IPS-11a (cell line): ENCODE data around the gene SLC6A4.
A peak's percentile ranks its signal among the peaks of the same experiment; 100 is the strongest.
"Not testable (repeated sequence)": the region's sequence is repeated elsewhere in the genome, so short reads cannot be mapped to it uniquely, and the experiment has no call there.

Source experiments
- H3K4me3 ChIP-seq: one replicate; pipeline ENCODE4 v1.5.1; 2013; ENCODE audit warnings: low read depth, low read length, control low read depth

The SLC6A4 gene

GRCh38 chr17:30239089-30239462 lies 3.6 kb upstream of the SLC6A4 start:
- no peak overlapping the region for H3K4me3 ChIP-seq

GRCh38 chr17:30238387-30239088 lies 3.0 kb upstream of the SLC6A4 start:
- H3K4me3 ChIP-seq, result no peak overlapping the region

GRCh38 chr17:30238003-30238344 lies 2.5 kb upstream of the SLC6A4 start:
- peak overlapping the region; percentile 4 for H3K4me3 ChIP-seq

GRCh38 chr17:30237296-30238002 lies 2.0 kb upstream of the SLC6A4 start:
- H3K4me3 ChIP-seq, result no peak overlapping the region

GRCh38 chr17:30236766-30237165 lies 1.3 kb upstream of the SLC6A4 start:
- no peak overlapping the region for H3K4me3 ChIP-seq

- H3K4me3 ChIP-seq, result no peak overlapping the region
These were observed 764 bp upstream of the SLC6A4 start for GRCh38 chr17:30236297-30236624.

GRCh38 chr17:30234964-30235363 lies 533 bp downstream of the SLC6A4 start:
- no peak overlapping the region for H3K4me3 ChIP-seq

GRCh38 chr17:30234296-30234695 lies 1.2 kb downstream of the SLC6A4 start:
- no peak overlapping the region for H3K4me3 ChIP-seq

GRCh38 chr17:30232824-30233427 lies 2.6 kb downstream of the SLC6A4 start:
- no peak overlapping the region for H3K4me3 ChIP-seq

GRCh38 chr17:30232015-30232823 lies 3.3 kb downstream of the SLC6A4 start:
- H3K4me3 ChIP-seq, result no peak overlapping the region

- no peak overlapping the region for H3K4me3 ChIP-seq
These were observed 4.8 kb downstream of the SLC6A4 start for GRCh38 chr17:30230596-30231125.

GRCh38 chr17:30230009-30230408 lies 5.5 kb downstream of the SLC6A4 start:
- H3K4me3 ChIP-seq, result not testable (repeated sequence)

- no peak overlapping the region for H3K4me3 ChIP-seq
These were observed 6.5 kb downstream of the SLC6A4 start for GRCh38 chr17:30229012-30229411.

- no peak overlapping the region for H3K4me3 ChIP-seq
These were observed 7.5 kb downstream of the SLC6A4 start for GRCh38 chr17:30228011-30228410.

- no peak overlapping the region for H3K4me3 ChIP-seq
These were observed 8.6 kb downstream of the SLC6A4 start for GRCh38 chr17:30226878-30227277.

GRCh38 chr17:30225919-30226553 lies 9.5 kb downstream of the SLC6A4 start:
- no peak overlapping the region for H3K4me3 ChIP-seq

GRCh38 chr17:30225112-30225511 lies 10.4 kb downstream of the SLC6A4 start:
- H3K4me3 ChIP-seq, result no peak overlapping the region

- H3K4me3 ChIP-seq, result no peak overlapping the region
These were observed 11.0 kb downstream of the SLC6A4 start for GRCh38 chr17:30224419-30224960.

- H3K4me3 ChIP-seq, result no peak overlapping the region
These were observed 12.7 kb downstream of the SLC6A4 start for GRCh38 chr17:30222721-30223175.

GRCh38 chr17:30222251-30222650 lies 13.2 kb downstream of the SLC6A4 start:
- no peak overlapping the region for H3K4me3 ChIP-seq
